ENCODE results near the gene IGDCC3.

- TF ChIP-seq SUZ12 (IDR thresholded peaks at IDR 0.05; ENCODE audit: extremely low read depth, insufficient read depth, insufficient read length) (no peak), YY1 (IDR thresholded peaks at IDR 0.05; ENCODE audit: insufficient read depth, insufficient read length) (no peak)
Measured at GRCh38 chr15:65309882-65310418, 67.9 kb downstream of the IGDCC3 start.
